Endothelial cell (in vitro differentiated cells): ENCODE data around the gene AGPAT2. TPM values are rescaled to one million over a fixed set of nuclear protein-coding genes. Genes with fewer than 3 reads are reported as not detected.

Experiments used
- DNase-seq: peaks from one replicate; pipeline ENCODE4 v3.0.0; 2021; ENCODE audit warnings: low spot score
- H3K27ac Mint-ChIP-seq: one replicate; pipeline ENCODE4 v1.8.0; 2021; ENCODE audit warnings: mixed read lengths, inconsistent platforms; ENCODE audit not compliant: unreplicated experiment
- H3K27me3 Mint-ChIP-seq: one replicate; pipeline ENCODE4 v1.8.0; 2021; ENCODE audit warnings: mild to moderate bottlenecking, moderate library complexity, mixed read lengths, inconsistent platforms; ENCODE audit not compliant: unreplicated experiment
- H3K36me3 Mint-ChIP-seq: one replicate; pipeline ENCODE4 v1.8.0; 2021; ENCODE audit warnings: mild to moderate bottlenecking, low read depth, mixed read lengths, inconsistent platforms; ENCODE audit not compliant: unreplicated experiment
- H3K4me1 Mint-ChIP-seq: one replicate; pipeline ENCODE4 v1.8.0; 2021; ENCODE audit warnings: mild to moderate bottlenecking, mixed read lengths, inconsistent platforms; ENCODE audit not compliant: unreplicated experiment
- H3K4me3 Mint-ChIP-seq: one replicate; pipeline ENCODE4 v1.8.0; 2021; ENCODE audit warnings: mild to moderate bottlenecking, mixed read lengths, inconsistent platforms; ENCODE audit not compliant: unreplicated experiment
- H3K9me3 Mint-ChIP-seq: one replicate; pipeline ENCODE4 v1.8.0; 2021; ENCODE audit warnings: mixed read lengths, inconsistent platforms; ENCODE audit not compliant: unreplicated experiment
- CTCF ChIP-seq: fragments of 200-600 bp; sonication (generic); IDR thresholded peaks from one replicate; pipeline ENCODE4 v1.5.0; 2021; ENCODE audit warnings: antibody characterized with exemption; ENCODE audit not compliant: unreplicated experiment
- total RNA-seq: library from RNA; stranded (reverse); fragmentation: NEBNext Ultra II Directional; extraction: Animal tissue kit (Norgen Biotek cat#: 25700); gene quantifications from one replicate; pipeline ENCODE4 v1.2.1, GENCODE V29; 2021; ENCODE audit not compliant: unreplicated experiment

AGPAT2 gene
- total RNA-seq, 1 donor from 2014 or later = 38.9 TPM

GRCh38 chr9:136628268-136628667 is 59.0 kb downstream of the AGPAT2 start:
- Mint-ChIP-seq H3K27me3 (peaks cover 14% of the 10 kb centered on the region), H3K36me3 (no peaks in the 10 kb centered on the region), H3K4me3 (peak overlapping the region; percentile 59), H3K27ac (no peak overlapping the region), H3K9me3 (no peaks in the 10 kb centered on the region), H3K4me1 (peaks cover 20% of the 10 kb centered on the region)
- no peak for TF ChIP-seq CTCF
- DNase-seq = peak; percentile 5

GRCh38 chr9:136627703-136628102 is 59.6 kb downstream of the AGPAT2 start:
- Mint-ChIP-seq H3K27me3 (peaks cover 15% of the 10 kb centered on the region), H3K9me3 (no peaks in the 10 kb centered on the region), H3K4me3 (no peak overlapping the region), H3K36me3 (no peaks in the 10 kb centered on the region), H3K27ac (no peak overlapping the region), H3K4me1 (peaks cover 20% of the 10 kb centered on the region)
- DNase-seq = no peak
- no peak for TF ChIP-seq CTCF

- H3K4me1 Mint-ChIP-seq = peaks cover 20% of the 10 kb centered on the region
- TF ChIP-seq CTCF = peak; percentile 18
- peak; percentile 8 for DNase-seq
- peaks cover 18% of the 10 kb centered on the region for H3K27me3 Mint-ChIP-seq
- H3K4me3 Mint-ChIP-seq = no peak overlapping the region
- H3K9me3 Mint-ChIP-seq = no peaks in the 10 kb centered on the region
- no peaks in the 10 kb centered on the region for H3K36me3 Mint-ChIP-seq
- H3K27ac Mint-ChIP-seq = no peak overlapping the region
These were observed 60.3 kb downstream of the AGPAT2 start for GRCh38 chr9:136626740-136627642.

GRCh38 chr9:136626066-136626725 is 61.1 kb downstream of the AGPAT2 start:
- Mint-ChIP-seq H3K36me3 (no peaks in the 10 kb centered on the region), H3K27me3 (peaks cover 18% of the 10 kb centered on the region)

More at GRCh38 chr9:136626066-136626725, 61.1 kb downstream of the AGPAT2 start:
- Mint-ChIP-seq H3K9me3 (no peaks in the 10 kb centered on the region), H3K4me3 (peak overlapping the region; percentile 31), H3K27ac (no peak overlapping the region), H3K4me1 (peaks cover 20% of the 10 kb centered on the region)
- DNase-seq = no peak
- no peak for TF ChIP-seq CTCF
